ENCODE results near the gene PYROXD2. TPM values are rescaled to one million over a fixed set of nuclear protein-coding genes. Genes with fewer than 3 reads are reported as not detected.

The PYROXD2 gene
- total and polyA plus RNA-seq, 2 of the 13 experiments (the other 11 are each of a cell fraction or from before 2014, with no cell fraction given): 2.0 to 6.2 TPM

GRCh38 chr10:98376485-98376884 is 38.5 kb downstream of the PYROXD2 start:
- H3K4me3 ChIP-seq (replicated peaks in 1 of 3; ENCODE audit: insufficient read depth in 1 of 3, low read depth in 2 of 3, low read length in 3 of 3): no peak overlapping the region
- POLR2A ChIA-PET: no interaction called here
- no peak for DNase-seq (ENCODE audit: low spot score)
- no peak overlapping the region for H2AFZ ChIP-seq (ENCODE audit: low read length)
- no peak for FAIRE-seq
- no peaks in the 10 kb centered on the region for H3K4me1 ChIP-seq (ENCODE audit: insufficient read depth, low read length)
- no peak for ATAC-seq
- no peak overlapping the region for H3K27ac ChIP-seq (ENCODE audit: extremely low read length, insufficient read depth, low read length)
- H3K79me2 ChIP-seq (ENCODE audit: insufficient read depth, low read length): no peaks in the 10 kb centered on the region
- no peak overlapping the region for H3K9ac ChIP-seq (ENCODE audit: insufficient read depth, low read depth, low read length)
- H3K27me3 ChIP-seq (ENCODE audit: control insufficient read depth in 1 of 2, insufficient read depth in 2 of 2, low read length in 2 of 2): peaks cover 5 to 29% of the 10 kb centered on the region in 2 experiments; a peak in 3 of 5 replicates
- H3K9me3 ChIP-seq (ENCODE audit: low read length): peaks cover 7% of the 10 kb centered on the region; the same call in 1 of the 2 replicates
- TF ChIP-seq CERS6 (CRISPR knock-in tag; IDR thresholded peaks at IDR 0.05) (no peak), RXRB (CRISPR knock-in tag; IDR thresholded peaks at IDR 0.05; ENCODE audit: borderline replicate concordance) (no peak), FOXP1 (IDR thresholded peaks at IDR 0.05) (no peak), FOXP1 (CRISPR knock-in tag; IDR thresholded peaks at IDR 0.05) (no peak), SUZ12 (IDR thresholded peaks at IDR 0.05; ENCODE audit: low read depth, low read length) (no peak), ZNF839 (CRISPR knock-in tag; IDR thresholded peaks at IDR 0.05; ENCODE audit: borderline replicate concordance) (no peak), ZNF772 (CRISPR knock-in tag; IDR thresholded peaks at IDR 0.05) (no peak), CENPT (CRISPR knock-in tag; IDR thresholded peaks at IDR 0.05; ENCODE audit: low read depth) (no peak), MIER2 (CRISPR knock-in tag; IDR thresholded peaks at IDR 0.05) (no peak), ZNF225 (CRISPR knock-in tag; IDR thresholded peaks at IDR 0.05) (no peak), SMAD1 (CRISPR knock-in tag; IDR thresholded peaks at IDR 0.05; ENCODE audit: borderline replicate concordance, low read depth) (no peak), BORCS8-MEF2B (CRISPR knock-in tag; IDR thresholded peaks at IDR 0.05) (no peak), ZBTB46 (CRISPR knock-in tag; IDR thresholded peaks at IDR 0.05; ENCODE audit: borderline replicate concordance) (no peak), MAFG (CRISPR knock-in tag; IDR thresholded peaks at IDR 0.05) (no peak), ZNF335 (CRISPR knock-in tag; IDR thresholded peaks at IDR 0.05) (no peak), ZMYM2 (CRISPR knock-in tag; IDR thresholded peaks at IDR 0.05) (no peak), ZNF275 (CRISPR knock-in tag; IDR thresholded peaks at IDR 0.05; ENCODE audit: borderline replicate concordance) (no peak), ZNF543 (CRISPR knock-in tag; IDR thresholded peaks at IDR 0.05) (no peak), THAP7 (CRISPR knock-in tag; IDR thresholded peaks at IDR 0.05) (no peak), ZNF720 (CRISPR knock-in tag; IDR thresholded peaks at IDR 0.05) (no peak)
- H3K4me2 ChIP-seq (ENCODE audit: low read depth, low read length): no peak overlapping the region
- no TSS peak for BruUV-seq (replicated peaks)
- 0% methylated on average over 1 of the region's 1 CpG for WGBS (ENCODE audit: low lambda C conversion rate)
- CTCF ChIA-PET (ENCODE audit: low intra/inter-chr PET ratio, low total read pairs): no interaction called here
- intact Hi-C loops (cut with micrococcal nuclease; ENCODE audit: unreplicated experiment) (no loop called here), in situ Hi-C loops (cut with HindIII; ENCODE audit: extremely low pct_ligation_motif_present, low pct_unique_long_range_greater_than_20kb) (no loop called here)
- no peaks in the 10 kb centered on the region for H3K36me3 ChIP-seq (replicated peaks in 1 of 2; ENCODE audit: control insufficient read depth in 1 of 2, insufficient read depth in 2 of 2, low read length in 2 of 2)
- H4K20me1 ChIP-seq (ENCODE audit: insufficient read depth, low read length): no peaks in the 10 kb centered on the region
